ENCODE results near the gene ITGB2.

ITGB2 gene

GRCh38 chr21:44907225-44907965, 13.3 kb downstream of the ITGB2 start:
- TF ChIP-seq TCF12 (IDR thresholded peaks at IDR 0.05; ENCODE audit: low read depth) = no peak
- no peak for TF ChIP-seq ZBTB7A (IDR thresholded peaks at IDR 0.05; ENCODE audit: low read depth)
- no peak for TF ChIP-seq EP300 (IDR thresholded peaks at IDR 0.05; ENCODE audit: borderline replicate concordance)
- no peak for TF ChIP-seq NFIC (IDR thresholded peaks at IDR 0.05)
- TF ChIP-seq RAD21 (IDR thresholded peaks at IDR 0.05; ENCODE audit: low read depth) = no peak
- no peak for TF ChIP-seq CEBPB (IDR thresholded peaks at IDR 0.05)
- TF ChIP-seq CREB1 (IDR thresholded peaks at IDR 0.05; ENCODE audit: low read depth) = no peak
- no peak for TF ChIP-seq EGR1 (IDR thresholded peaks at IDR 0.05)
- TF ChIP-seq TAF1 (IDR thresholded peaks at IDR 0.05; ENCODE audit: low read depth) = no peak
- no peak for TF ChIP-seq USF1 (IDR thresholded peaks at IDR 0.05)
- no peak for TF ChIP-seq MAX (IDR thresholded peaks at IDR 0.05)
- no peak for TF ChIP-seq FOXM1 (IDR thresholded peaks at IDR 0.05; ENCODE audit: borderline replicate concordance, low read depth)
- TF ChIP-seq REST (IDR thresholded peaks at IDR 0.05; ENCODE audit: low read depth) = no peak

- TF ChIP-seq CREB1 (IDR thresholded peaks at IDR 0.05; ENCODE audit: low read depth) = no peak
- no peak for TF ChIP-seq EP300 (IDR thresholded peaks at IDR 0.05; ENCODE audit: borderline replicate concordance)
- no peak for TF ChIP-seq TEAD4 (IDR thresholded peaks at IDR 0.05)
- TF ChIP-seq MAX (IDR thresholded peaks at IDR 0.05) = no peak
- TF ChIP-seq ZBTB7A (IDR thresholded peaks at IDR 0.05; ENCODE audit: low read depth) = no peak
- TF ChIP-seq NFIC (IDR thresholded peaks at IDR 0.05) = no peak
- TF ChIP-seq REST (IDR thresholded peaks at IDR 0.05; ENCODE audit: low read depth) = no peak
- no peak for TF ChIP-seq TAF1 (IDR thresholded peaks at IDR 0.05; ENCODE audit: low read depth)
- TF ChIP-seq FOXM1 (IDR thresholded peaks at IDR 0.05; ENCODE audit: borderline replicate concordance, low read depth) = no peak
- no peak for TF ChIP-seq EGR1 (IDR thresholded peaks at IDR 0.05)
- TF ChIP-seq USF1 (IDR thresholded peaks at IDR 0.05) = no peak
- no peak for TF ChIP-seq RAD21 (IDR thresholded peaks at IDR 0.05; ENCODE audit: low read depth)
- no peak for TF ChIP-seq CEBPB (IDR thresholded peaks at IDR 0.05)
- TF ChIP-seq TCF12 (IDR thresholded peaks at IDR 0.05; ENCODE audit: low read depth) = no peak
- TF ChIP-seq YY1 (IDR thresholded peaks at IDR 0.05; ENCODE audit: low read depth) = no peak
Observed at GRCh38 chr21:44905728-44906090, 15.0 kb downstream of the ITGB2 start.

GRCh38 chr21:44905016-44905727, 15.5 kb downstream of the ITGB2 start:
- TF ChIP-seq TEAD4 (IDR thresholded peaks at IDR 0.05) = no peak
- no peak for TF ChIP-seq EGR1 (IDR thresholded peaks at IDR 0.05)
- TF ChIP-seq YY1 (IDR thresholded peaks at IDR 0.05; ENCODE audit: low read depth) = no peak

- no peak for TF ChIP-seq TAF1 (IDR thresholded peaks at IDR 0.05; ENCODE audit: low read depth)
- no peak for TF ChIP-seq ZBTB7A (IDR thresholded peaks at IDR 0.05; ENCODE audit: low read depth)
- no peak for TF ChIP-seq USF1 (IDR thresholded peaks at IDR 0.05)
- TF ChIP-seq YY1 (IDR thresholded peaks at IDR 0.05; ENCODE audit: low read depth) = no peak
- TF ChIP-seq CREB1 (IDR thresholded peaks at IDR 0.05; ENCODE audit: low read depth) = no peak
- no peak for TF ChIP-seq TEAD4 (IDR thresholded peaks at IDR 0.05)
- TF ChIP-seq MAX (IDR thresholded peaks at IDR 0.05) = no peak
- no peak for TF ChIP-seq NFIC (IDR thresholded peaks at IDR 0.05)
- TF ChIP-seq REST (IDR thresholded peaks at IDR 0.05; ENCODE audit: low read depth) = no peak
- TF ChIP-seq RAD21 (IDR thresholded peaks at IDR 0.05; ENCODE audit: low read depth) = no peak
- TF ChIP-seq CEBPB (IDR thresholded peaks at IDR 0.05) = no peak
- no peak for TF ChIP-seq EGR1 (IDR thresholded peaks at IDR 0.05)
- no peak for TF ChIP-seq TCF12 (IDR thresholded peaks at IDR 0.05; ENCODE audit: low read depth)
- TF ChIP-seq FOXM1 (IDR thresholded peaks at IDR 0.05; ENCODE audit: borderline replicate concordance, low read depth) = no peak
- no peak for TF ChIP-seq EP300 (IDR thresholded peaks at IDR 0.05; ENCODE audit: borderline replicate concordance)
Observed at GRCh38 chr21:44904141-44904923, 16.4 kb downstream of the ITGB2 start.

Data from Ishikawa (cell line).